K562 (cell line): Measurements from ENCODE around the gene MT2A. TPM values are rescaled to one million over a fixed set of nuclear protein-coding genes. Genes with fewer than 3 reads are reported as not detected.

Source experiments
- ATAC-seq: fragments of 200-7000 bp; cut with Tn5 transposase; 3 replicates; pipeline ENCODE4 v1.9.1; 2020; ENCODE audit warnings: moderate library complexity
- BruUV-seq: library from RNA; stranded (reverse); fragments of 400-500 nt; replicated peaks from 2 replicates; lab custom pipeline; 2021; lab: Mats Ljungman, UMichigan
- CTCF ChIA-PET: fragments of 300-600 bp; formaldehyde crosslinking; extraction: SDS; loops from one replicate; lab custom pipeline; 2021; ENCODE audit warnings: low intra/inter-chr PET ratio; lab: Yijun Ruan, JAX
- POLR2A ChIA-PET: fragments of 300-600, 350-650 bp; sonication (Branson Sonifier 250); formaldehyde crosslinking; extraction: SDS; loops from one replicate; lab custom pipeline; 2021; ENCODE audit warnings: antibody characterized with exemption, inconsistent platforms; lab: Yijun Ruan, JAX
- DNase-seq, 4 experiments: peaks; one replicate each; pipeline versions ENCODE4 v3.0.0 to v3.0.0-alpha.2; 2011 to 2018; ENCODE audit warnings: low spot score in 3 of 4, mixed read lengths in 3 of 4; ENCODE audit errors: extremely low read depth in 1 of 4
- FAIRE-seq: peaks from 2 replicates; lab custom pipeline; 2011; peaks lifted over from hg19 to GRCh38; lab: Jason Lieb, UNC
- H2AFZ ChIP-seq: 2 replicates; pipeline ENCODE4 v1.6.0; 2011; ENCODE audit warnings: low read depth, low read length, control low read depth, inconsistent platforms
- H3K27ac ChIP-seq: fragments of 200-600 bp; 3 replicates; pipeline ENCODE4 v1.8.0; 2011; ENCODE audit warnings: low read depth, mild to moderate bottlenecking, control low read depth, inconsistent platforms, low read length, moderate library complexity, mixed read lengths; ENCODE audit errors: extremely low read depth
- H3K27me3 ChIP-seq, 2 experiments: fragments of 300-600 bp in 1 of 2; 2 replicates in 1 of 2; 3 replicates in 1 of 2; pipeline versions ENCODE4 v1.6.0 to v1.8.0; 2011; ENCODE audit warnings: inconsistent platforms in 2 of 2, low read length in 2 of 2, mild to moderate bottlenecking in 1 of 2, mixed read lengths in 1 of 2, moderate library complexity in 1 of 2; ENCODE audit not compliant: control insufficient read depth in 2 of 2, insufficient read depth in 2 of 2
- H3K36me3 ChIP-seq: fragments of 300-600 bp; 3 replicates; pipeline ENCODE4 v1.8.0; 2011; ENCODE audit warnings: mild to moderate bottlenecking, low read length, inconsistent platforms; ENCODE audit not compliant: control insufficient read depth, insufficient read depth
- H3K4me1 ChIP-seq, 2 experiments: fragments of 200-600 bp in 1 of 2; replicated peaks in 1 of 2; 2 replicates in 1 of 2; 3 replicates in 1 of 2; pipeline versions ENCODE4 v1.5.1 to v1.8.0; 2011; ENCODE audit warnings: inconsistent platforms in 2 of 2, low read length in 2 of 2, mild to moderate bottlenecking in 1 of 2, mixed read lengths in 1 of 2, moderate library complexity in 1 of 2; ENCODE audit not compliant: control insufficient read depth in 2 of 2, insufficient read depth in 2 of 2
- H3K4me2 ChIP-seq: 2 replicates; pipeline ENCODE4 v1.6.1; 2011; ENCODE audit warnings: low read length, control low read depth, inconsistent platforms, mixed read lengths; ENCODE audit not compliant: insufficient read depth
- H3K4me3 ChIP-seq: fragments of 200-600 bp; sonication (generic), shearing (Covaris generic); 2 replicates; pipeline ENCODE4 v1.5.1; 2016; ENCODE audit warnings: control low read depth, inconsistent platforms
- H3K79me2 ChIP-seq: fragments of 200-600 bp; 3 replicates; pipeline ENCODE4 v1.8.0; 2011; ENCODE audit warnings: low read length, inconsistent platforms; ENCODE audit not compliant: control insufficient read depth, insufficient read depth
- H3K9ac ChIP-seq, 2 experiments: 2 replicates each; pipeline versions ENCODE4 v1.6.0 to v1.6.1; 2011; ENCODE audit warnings: low read depth in 2 of 2, low read length in 2 of 2, control low read depth in 1 of 2, inconsistent platforms in 1 of 2, mild to moderate bottlenecking in 1 of 2, mixed read lengths in 1 of 2; ENCODE audit not compliant: insufficient read depth in 1 of 2
- H3K9me1 ChIP-seq: one replicate; pipeline ENCODE4 v1.6.0; 2011; ENCODE audit warnings: inconsistent platforms, mild to moderate bottlenecking, low read length, moderate library complexity; ENCODE audit not compliant: control insufficient read depth, insufficient read depth
- H3K9me3 ChIP-seq: replicated peaks from 2 replicates; pipeline ENCODE4 v1.5.1; 2011; ENCODE audit warnings: low read depth, low read length, inconsistent platforms; ENCODE audit not compliant: control insufficient read depth, insufficient read depth
- H4K20me1 ChIP-seq: replicated peaks from 2 replicates; pipeline ENCODE4 v1.6.1; 2011; ENCODE audit warnings: low read length, inconsistent platforms, mixed read lengths; ENCODE audit not compliant: control insufficient read depth, insufficient read depth
- CCAR2 ChIP-seq: fragments of 200-400 bp; formaldehyde crosslinking; IDR thresholded peaks from 2 replicates; pipeline ENCODE4 v1.6.1; 2017; ENCODE audit warnings: mild to moderate bottlenecking, low read depth, low read length
- FOSL1 ChIP-seq: fragments of 200-800 bp; sonication (Bioruptor generic); conservative IDR thresholded peaks from 2 replicates; pipeline ENCODE4 v1.6.1; 2016; ENCODE audit warnings: missing genetic modification characterization, missing compliant biosample characterization
- GABPA ChIP-seq: fragments of 200-800 bp; sonication (Bioruptor generic); conservative IDR thresholded peaks from 2 replicates; pipeline ENCODE4 v1.6.1; 2016; ENCODE audit warnings: low read depth, missing genetic modification characterization, missing compliant biosample characterization
- KDM5B ChIP-seq: fragments of 200-600 bp; sonication (generic); IDR thresholded peaks from 2 replicates; pipeline ENCODE4 v1.6.1; 2012; ENCODE audit warnings: low read depth, mild to moderate bottlenecking, moderate library complexity, low read length, control low read depth, inconsistent platforms; ENCODE audit not compliant: insufficient replicate concordance
- MEF2A ChIP-seq: IDR thresholded peaks from 2 replicates; pipeline ENCODE4 v1.6.1; 2011; ENCODE audit warnings: low read depth, mild to moderate bottlenecking, low read length, moderate library complexity; ENCODE audit not compliant: control insufficient read depth
- PCBP2 ChIP-seq: fragments of 200-400 bp; formaldehyde crosslinking; IDR thresholded peaks from 2 replicates; pipeline ENCODE4 v1.6.1; 2018; ENCODE audit warnings: low read length, low read depth, mild to moderate bottlenecking, moderate library complexity; ENCODE audit not compliant: poor library complexity, severe bottlenecking
- RBM25 ChIP-seq: fragments of 200-400 bp; formaldehyde crosslinking; IDR thresholded peaks from 2 replicates; pipeline ENCODE4 v1.6.1; 2018; ENCODE audit warnings: low read length, low read depth, moderate library complexity; ENCODE audit not compliant: severe bottlenecking
- ZNF165 ChIP-seq: fragments of 250-450 bp; sonication (Bioruptor Pico); IDR thresholded peaks from 2 replicates; pipeline ENCODE4 v1.4.0; 2020; ENCODE audit warnings: borderline replicate concordance
- ZNF24 ChIP-seq: fragments of 450-650 bp; IDR thresholded peaks from 2 replicates; pipeline ENCODE4 v1.6.1; 2016
- WGBS: fragments of 100-300 bp; shearing (Covaris generic); methylation state at CpG from one replicate; pipeline ENCODE4 v1.1.6; 2016; ENCODE audit warnings: low coverage, mixed read lengths; ENCODE audit not compliant: insufficient coverage; ENCODE audit errors: missing lambda C conversion rate; 5-methylcytosine and 5-hydroxymethylcytosine counted together
- in situ Hi-C: fragments of 300-500 bp; cut with MboI; formaldehyde crosslinking; loops from 4 replicates; pipeline ENCODE4 v1.15.0; 2018; ENCODE audit warnings: inconsistent platforms, mixed read lengths
- intact Hi-C: fragments of 100-400 bp; cut with micrococcal nuclease; formaldehyde crosslinking; loops from 2 replicates; pipeline ENCODE4 v1.14.2; 2022
- polyA plus RNA-seq, 8 experiments: library from polyadenylated mRNA; depleted of rRNA in 4 of 8; stranded (reverse) in 5 of 8; unstranded in 3 of 8; fragments of >200 nt; fragmentation: Nextera tagmentation in 2 of 8; fragmentation: Illumina TruSeq in 1 of 8; extraction: Ambion mirVana in 2 of 8; extraction: Trizol in 1 of 8; gene quantifications; 2 replicates each; pipeline versions ENCODE4 v1.2.1 to v1.2.3, GENCODE V29; 2011 to 2014; ENCODE audit warnings: inconsistent platforms in 1 of 8, missing spikeins in 1 of 8
- total RNA-seq, 7 experiments: library from RNA; depleted of rRNA in 6 of 7; stranded (reverse); fragments of >200 nt in 6 of 7; fragmentation: Illumina TruSeq in 2 of 7; extraction: Trizol in 2 of 7; gene quantifications; 2 replicates each; pipeline versions ENCODE4 v1.2.1 to v1.2.3, GENCODE V29; 2011 to 2021; ENCODE audit warnings: low replicate concordance in 1 of 7

Gene MT2A
- total and polyA plus RNA-seq, 9 of the 15 experiments (the other 6 are each of a cell fraction or from before 2014, with no cell fraction given) = 2.0 to 16.9 (median 8.5) TPM

DNA sequence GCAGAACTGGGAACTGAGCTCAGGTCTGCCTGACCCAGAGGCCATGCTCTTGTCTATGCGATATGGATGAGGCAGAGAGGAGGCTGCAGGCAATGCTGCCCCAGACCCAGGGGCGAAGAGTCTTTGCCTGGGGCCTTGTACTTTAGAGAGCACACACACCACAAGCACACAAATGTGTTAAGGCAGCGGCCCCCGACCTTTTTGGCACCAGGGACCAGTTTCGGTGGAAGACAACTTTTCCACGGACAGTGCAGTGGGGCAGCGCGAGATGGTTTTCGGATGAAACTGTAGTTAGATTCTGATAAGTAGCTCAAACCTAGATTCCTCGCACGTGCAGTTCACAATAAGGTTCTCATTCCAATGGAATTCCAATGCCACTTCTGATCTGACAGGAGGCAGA, 36.9 kb upstream of the MT2A start (continued):
- TF ChIP-seq MEF2A (no peak), ZNF24 (no peak), CCAR2 (no peak), KDM5B (no peak), ZNF165 (CRISPR knock-in tag) (no peak), FOSL1 (tag) (no peak), PCBP2 (no peak)

DNA sequence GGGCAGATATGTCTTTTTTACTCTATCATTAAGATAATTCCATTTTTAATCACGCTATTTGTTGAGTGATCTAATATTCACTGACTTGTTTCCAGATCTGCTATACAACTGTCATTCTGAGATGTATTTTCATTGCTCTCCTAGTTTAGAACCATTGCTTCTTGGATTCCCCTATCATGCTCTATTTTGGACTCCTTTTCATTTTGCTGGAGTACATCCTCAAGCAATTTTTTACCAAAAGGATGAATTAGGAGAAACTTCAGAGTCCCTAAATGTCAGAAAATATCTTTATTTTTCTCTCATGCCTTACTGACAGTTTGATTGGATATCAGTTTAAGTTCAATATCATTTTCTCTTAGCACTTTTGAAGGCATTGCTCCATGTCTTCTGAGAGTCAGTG, 33.8 kb upstream of the MT2A start:
- Histone ChIP-seq H3K9me1 (no peaks in the 10 kb centered on the region), H3K36me3 (no peaks in the 10 kb centered on the region), H3K9me3 (0 out of 2 replicates have a peak, but pooled peaks cover 2% of the 10 kb centered on the region), H3K9ac (no peak overlapping the region), H3K79me2 (no peaks in the 10 kb centered on the region), H3K4me3 (no peak overlapping the region), H2AFZ (no peak overlapping the region), H3K4me2 (no peak overlapping the region), H3K27me3 (peaks cover 10 to 16% of the 10 kb centered on the region in 2 experiments; a peak in 4 of 5 replicates), H3K4me1 (no peaks in the 10 kb centered on the region), H4K20me1 (no peaks in the 10 kb centered on the region), H3K27ac (no peak overlapping the region)
- no peak for DNase-seq
- FAIRE-seq = no peak
- TF ChIP-seq RBM25 (peak; percentile 66), GABPA (tag) (no peak)
- ChIA-PET POLR2A (no interaction called here), CTCF (no interaction called here)
- 5% methylated on average over 1 of the region's 1 CpG for WGBS
- intact Hi-C loops (loop anchor here (10.0 kb wide), 1 partner anchor 210 kb away; no protein-coding TSS in a partner anchor), in situ Hi-C loops (loop anchor here (5.0 kb wide), 1 partner anchor 128 kb away; no protein-coding TSS in a partner anchor)
- ATAC-seq = no peak
- BruUV-seq = no TSS peak
